Liver (tissue), 9 donors: Measurements from ENCODE around the gene ZNF592. TPM values are rescaled to one million over a fixed set of nuclear protein-coding genes. Genes with fewer than 3 reads are reported as not detected.

Experiments
- DNase-seq: peaks from one replicate; pipeline ENCODE4 v3.0.0-alpha.2; 2017; ENCODE audit warnings: low spot score
- H3K27ac ChIP-seq, 2 donors: one replicate each; pipeline ENCODE4 v1.7.0; 2013; ENCODE audit warnings: inconsistent platforms in 2 of 2, low read length in 2 of 2, control low read depth in 1 of 2, low read depth in 1 of 2, mild to moderate bottlenecking in 1 of 2
- H3K27me3 ChIP-seq, 4 donors: one replicate each; pipeline versions ENCODE4 v1.6.1 to v1.7.0; 2013; ENCODE audit warnings: low read length in 3 of 4, inconsistent platforms in 1 of 4, mild to moderate bottlenecking in 1 of 4, moderate library complexity in 1 of 4; ENCODE audit not compliant: control insufficient read depth in 4 of 4, insufficient read depth in 4 of 4
- H3K36me3 ChIP-seq, 4 donors: one replicate each; pipeline versions ENCODE4 v1.6.1 to v1.7.0; 2013; ENCODE audit warnings: low read length in 3 of 4, mild to moderate bottlenecking in 3 of 4, low read depth in 1 of 4, moderate library complexity in 1 of 4; ENCODE audit not compliant: control insufficient read depth in 4 of 4, insufficient read depth in 3 of 4
- H3K4me1 ChIP-seq, 4 donors: one replicate each; pipeline versions ENCODE4 v1.6.1 to v1.7.0; 2013; ENCODE audit warnings: low read length in 3 of 4, mild to moderate bottlenecking in 3 of 4, moderate library complexity in 1 of 4; ENCODE audit not compliant: control insufficient read depth in 4 of 4, insufficient read depth in 4 of 4
- H3K4me3 ChIP-seq, 3 donors: one replicate each; pipeline versions ENCODE4 v1.6.1 to v1.7.0; 2013; ENCODE audit warnings: low read length in 3 of 3, control low read depth in 1 of 3, low read depth in 1 of 3, mild to moderate bottlenecking in 1 of 3
- H3K9ac ChIP-seq, 2 donors: one replicate each; pipeline ENCODE4 v1.7.0; 2013; ENCODE audit warnings: low read length in 2 of 2, mild to moderate bottlenecking in 2 of 2, moderate library complexity in 2 of 2, control low read depth in 1 of 2, low read depth in 1 of 2
- H3K9me3 ChIP-seq, 4 donors: one replicate each; pipeline versions ENCODE4 v1.6.1 to v1.7.0; 2013; ENCODE audit warnings: low read length in 3 of 4; ENCODE audit not compliant: control insufficient read depth in 4 of 4
- EGR1 ChIP-seq, 2 donors: IDR thresholded peaks; 2 replicates each; pipeline ENCODE4 v1.6.1; 2016 to 2018; ENCODE audit warnings: antibody characterized with exemption in 2 of 2, low read depth in 2 of 2
- FOXA1 ChIP-seq: IDR thresholded peaks from 2 replicates; pipeline ENCODE4 v1.6.1; 2016; ENCODE audit warnings: antibody characterized with exemption
- FOXA2 ChIP-seq: IDR thresholded peaks from 2 replicates; pipeline ENCODE4 v1.6.1; 2016; ENCODE audit warnings: antibody characterized with exemption
- GABPA ChIP-seq, 2 donors: IDR thresholded peaks in 1 of 2; conservative IDR thresholded peaks in 1 of 2; 2 replicates each; pipeline ENCODE4 v1.6.1; 2016; ENCODE audit warnings: antibody characterized with exemption in 2 of 2, mild to moderate bottlenecking in 1 of 2, moderate library complexity in 1 of 2
- HNF4A ChIP-seq, 2 donors: conservative IDR thresholded peaks; 2 replicates each; pipeline ENCODE4 v1.6.1; 2016; ENCODE audit warnings: antibody characterized with exemption in 2 of 2, mild to moderate bottlenecking in 2 of 2
- HNF4G ChIP-seq: IDR thresholded peaks from 2 replicates; pipeline ENCODE4 v1.6.1; 2016; ENCODE audit warnings: antibody characterized with exemption
- JUND ChIP-seq, 2 donors: IDR thresholded peaks; 2 replicates each; pipeline ENCODE4 v1.6.1; 2016; ENCODE audit warnings: antibody characterized with exemption in 2 of 2
- NR2F2 ChIP-seq: IDR thresholded peaks from 2 replicates; pipeline ENCODE4 v1.6.1; 2016; ENCODE audit warnings: antibody characterized with exemption
- RAD21 ChIP-seq, 2 donors: IDR thresholded peaks; 2 replicates each; pipeline ENCODE4 v1.6.1; 2016; ENCODE audit warnings: antibody characterized with exemption in 2 of 2, mild to moderate bottlenecking in 2 of 2
- RXRA ChIP-seq, 2 donors: IDR thresholded peaks; 2 replicates each; pipeline ENCODE4 v1.6.1; 2017 to 2018; ENCODE audit warnings: antibody characterized with exemption in 2 of 2, mild to moderate bottlenecking in 1 of 2
- TAF1 ChIP-seq: conservative IDR thresholded peaks from 2 replicates; pipeline ENCODE4 v1.6.1; 2016; ENCODE audit warnings: antibody characterized with exemption, mild to moderate bottlenecking
- YY1 ChIP-seq: IDR thresholded peaks from 2 replicates; pipeline ENCODE4 v1.6.1; 2016; ENCODE audit warnings: antibody characterized with exemption, mild to moderate bottlenecking
- WGBS: extraction: QIAGEN DNeasy Blood & Tissue Kit; methylation state at CpG from one replicate; pipeline ENCODE4 v1.1.7; 2013; 5-methylcytosine and 5-hydroxymethylcytosine counted together
- polyA plus RNA-seq, 2 donors: library from polyadenylated mRNA; stranded (reverse) in 1 of 2; unstranded in 1 of 2; fragments of 200-250 nt in 1 of 2; fragments of >200 nt in 1 of 2; fragmentation: Nextera tagmentation in 1 of 2; extraction: Ambion mirVana in 1 of 2; gene quantifications; one replicate each; pipeline versions ENCODE4 v1.2.1 to v1.2.3, GENCODE V29; 2013 to 2015
- total RNA-seq, 2 donors: library from RNA; depleted of rRNA; stranded (reverse); fragments of >200 nt; gene quantifications; one replicate each; pipeline ENCODE4 v1.2.3, GENCODE V29; 2014
- TF ChIP-seq, protein P1 (sequence below): IDR thresholded peaks from 2 replicates; pipeline ENCODE4 v1.6.1; 2016; ENCODE audit warnings: antibody characterized with exemption
- TF ChIP-seq, protein P2 (sequence below): IDR thresholded peaks from 2 replicates; pipeline ENCODE4 v1.6.1; 2016; ENCODE audit warnings: antibody characterized with exemption
- TF ChIP-seq, protein P3 (sequence below): fragments of 150-350 bp; IDR thresholded peaks from 2 replicates; pipeline ENCODE4 v1.5.1; 2017; ENCODE audit warnings: improper control_type of control experiment, low read depth, low read length; ENCODE audit not compliant: missing input control
- TF ChIP-seq, protein P4 (sequence below): IDR thresholded peaks from 2 replicates; pipeline ENCODE4 v1.6.1; 2016; ENCODE audit warnings: antibody characterized with exemption
- TF ChIP-seq, protein P5 (sequence below): IDR thresholded peaks from 2 replicates; pipeline ENCODE4 v1.6.1; 2016; ENCODE audit warnings: antibody characterized with exemption, mild to moderate bottlenecking
- donor health status: healthy.
- donor health status: healthy.
- donor health status: healthy.
- donor health status: healthy.
- donor health status: healthy.

ZNF592 gene
- total and polyA plus RNA-seq, 4 donors = 4.4 to 10.6 (median 7.5) TPM

DNA sequence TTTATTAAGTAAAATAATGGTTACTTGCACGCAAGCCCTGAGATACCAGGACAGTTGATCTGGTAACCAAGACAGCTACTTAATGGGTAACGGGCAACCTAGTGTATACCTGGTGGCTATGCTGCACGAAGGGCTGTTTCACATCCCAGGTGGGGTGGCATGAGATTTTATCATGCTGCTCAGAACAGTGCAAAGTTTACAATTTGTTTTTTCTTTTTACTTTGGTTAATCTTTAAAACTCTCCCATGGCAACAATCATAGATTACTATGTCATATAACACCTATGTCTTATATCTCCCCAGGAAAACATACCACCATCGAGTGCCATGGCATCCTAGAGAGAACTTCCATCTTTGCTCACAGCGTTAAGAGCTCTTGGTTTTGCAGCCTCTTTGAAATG is 103.8 kb downstream of the ZNF592 start:
- no peak overlapping the region for H3K9ac ChIP-seq
- H3K4me1 ChIP-seq = peaks cover 0 to 10% (median 2%) of the 10 kb centered on the region in 4 donors
- WGBS = 77% methylated on average over 5 of the region's 5 CpGs
- no peaks in the 10 kb centered on the region for H3K27me3 ChIP-seq
- H3K9me3 ChIP-seq = no peaks in the 10 kb centered on the region
- no peak overlapping the region for H3K4me3 ChIP-seq
- TF ChIP-seq HNF4A (conservative IDR thresholded peaks at IDR 0.05) (peak in 1 of 2 donors; percentile 15), YY1 (no peak), NR2F2 (no peak)
- no peak for DNase-seq
- H3K27ac ChIP-seq = no peak overlapping the region
- H3K36me3 ChIP-seq = no peaks in the 10 kb centered on the region

DNA sequence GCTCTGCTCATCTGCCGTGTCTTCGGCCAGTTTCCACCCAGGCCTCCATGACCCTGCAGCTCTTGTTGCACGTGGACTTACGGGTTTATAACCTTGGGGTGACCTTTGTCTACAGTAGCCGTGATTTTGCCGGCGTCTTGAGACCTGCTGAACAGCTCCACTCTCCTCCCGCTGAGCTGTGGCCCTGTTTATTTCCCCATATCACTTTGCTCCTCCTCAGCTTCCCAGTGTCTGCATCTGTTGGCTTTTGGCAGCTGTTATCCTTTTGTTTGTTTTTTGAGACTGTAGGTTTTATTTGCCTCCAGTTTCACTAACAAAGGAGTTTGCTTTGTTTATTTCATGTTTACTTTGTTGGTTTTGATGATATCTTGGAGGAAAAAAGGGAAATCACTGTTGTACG is 106.7 kb downstream of the ZNF592 start:
- WGBS = 77% methylated on average over 9 of the region's 9 CpGs
- Histone ChIP-seq H3K4me1 (peaks cover 0 to 12% (median 2%) of the 10 kb centered on the region in 4 donors), H3K27me3 (no peaks in the 10 kb centered on the region), H3K4me3 (no peak overlapping the region), H3K9ac (no peak overlapping the region), H3K9me3 (no peaks in the 10 kb centered on the region), H3K36me3 (no peaks in the 10 kb centered on the region), H3K27ac (no peak overlapping the region)
- DNase-seq = no peak
- TF ChIP-seq YY1 = no peak
- TF ChIP-seq HNF4G = no peak
- TF ChIP-seq NR2F2 = no peak
- no peak for TF ChIP-seq FOXA1
- TF ChIP-seq, protein P1, sequence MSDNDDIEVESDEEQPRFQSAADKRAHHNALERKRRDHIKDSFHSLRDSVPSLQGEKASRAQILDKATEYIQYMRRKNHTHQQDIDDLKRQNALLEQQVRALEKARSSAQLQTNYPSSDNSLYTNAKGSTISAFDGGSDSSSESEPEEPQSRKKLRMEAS = no peak
- TF ChIP-seq JUND (IDR thresholded peaks at IDR 0.05) = no peak
- no peak for TF ChIP-seq HNF4A (conservative IDR thresholded peaks at IDR 0.05)
- TF ChIP-seq, protein P2, sequence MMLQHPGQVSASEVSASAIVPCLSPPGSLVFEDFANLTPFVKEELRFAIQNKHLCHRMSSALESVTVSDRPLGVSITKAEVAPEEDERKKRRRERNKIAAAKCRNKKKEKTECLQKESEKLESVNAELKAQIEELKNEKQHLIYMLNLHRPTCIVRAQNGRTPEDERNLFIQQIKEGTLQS = no peak
- TF ChIP-seq TAF1 = no peak
- TF ChIP-seq, protein P3, sequence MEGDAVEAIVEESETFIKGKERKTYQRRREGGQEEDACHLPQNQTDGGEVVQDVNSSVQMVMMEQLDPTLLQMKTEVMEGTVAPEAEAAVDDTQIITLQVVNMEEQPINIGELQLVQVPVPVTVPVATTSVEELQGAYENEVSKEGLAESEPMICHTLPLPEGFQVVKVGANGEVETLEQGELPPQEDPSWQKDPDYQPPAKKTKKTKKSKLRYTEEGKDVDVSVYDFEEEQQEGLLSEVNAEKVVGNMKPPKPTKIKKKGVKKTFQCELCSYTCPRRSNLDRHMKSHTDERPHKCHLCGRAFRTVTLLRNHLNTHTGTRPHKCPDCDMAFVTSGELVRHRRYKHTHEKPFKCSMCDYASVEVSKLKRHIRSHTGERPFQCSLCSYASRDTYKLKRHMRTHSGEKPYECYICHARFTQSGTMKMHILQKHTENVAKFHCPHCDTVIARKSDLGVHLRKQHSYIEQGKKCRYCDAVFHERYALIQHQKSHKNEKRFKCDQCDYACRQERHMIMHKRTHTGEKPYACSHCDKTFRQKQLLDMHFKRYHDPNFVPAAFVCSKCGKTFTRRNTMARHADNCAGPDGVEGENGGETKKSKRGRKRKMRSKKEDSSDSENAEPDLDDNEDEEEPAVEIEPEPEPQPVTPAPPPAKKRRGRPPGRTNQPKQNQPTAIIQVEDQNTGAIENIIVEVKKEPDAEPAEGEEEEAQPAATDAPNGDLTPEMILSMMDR = no peak
- no peak for TF ChIP-seq RXRA (IDR thresholded peaks at IDR 0.05)
- TF ChIP-seq EGR1 (IDR thresholded peaks at IDR 0.05; ENCODE audit: low read depth in 2 of 2) = no peak
- TF ChIP-seq RAD21 (IDR thresholded peaks at IDR 0.05) = no peak
- TF ChIP-seq GABPA (IDR thresholded peaks at IDR 0.05 in 1 of 2, conservative IDR thresholded peaks at IDR 0.05 in 1 of 2) = no peak

DNA sequence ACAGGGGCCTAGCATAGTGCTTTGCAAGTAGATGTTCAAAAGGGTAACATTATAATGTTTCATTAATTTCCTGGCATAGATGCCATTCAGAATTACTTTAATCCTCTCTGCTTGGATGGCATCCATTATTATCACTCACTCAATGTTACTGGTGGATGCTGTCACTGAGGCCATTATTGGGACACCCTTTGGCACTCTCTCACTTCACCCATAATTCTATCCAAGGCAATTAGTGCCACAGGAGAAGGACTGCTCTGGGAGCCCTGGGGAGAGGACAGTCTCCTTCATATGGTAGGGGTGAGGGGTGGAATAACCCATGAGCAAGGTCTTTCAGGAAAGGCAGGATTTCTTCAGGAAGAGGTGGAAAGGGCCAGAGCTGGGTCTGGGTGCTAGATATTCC is 107.4 kb downstream of the ZNF592 start:
- DNase-seq = no peak
- Histone ChIP-seq H3K9me3 (no peaks in the 10 kb centered on the region), H3K36me3 (no peaks in the 10 kb centered on the region), H3K9ac (no peak overlapping the region), H3K4me3 (no peak overlapping the region), H3K27ac (no peak overlapping the region), H3K4me1 (peaks cover 0 to 16% (median 2%) of the 10 kb centered on the region in 4 donors), H3K27me3 (no peaks in the 10 kb centered on the region)
- TF ChIP-seq FOXA2 (no peak), GABPA (IDR thresholded peaks at IDR 0.05 in 1 of 2, conservative IDR thresholded peaks at IDR 0.05 in 1 of 2) (no peak), FOXA1 (no peak), RAD21 (IDR thresholded peaks at IDR 0.05) (no peak), RXRA (IDR thresholded peaks at IDR 0.05) (no peak), NR2F2 (no peak), JUND (IDR thresholded peaks at IDR 0.05) (no peak)
- TF ChIP-seq, protein P4, sequence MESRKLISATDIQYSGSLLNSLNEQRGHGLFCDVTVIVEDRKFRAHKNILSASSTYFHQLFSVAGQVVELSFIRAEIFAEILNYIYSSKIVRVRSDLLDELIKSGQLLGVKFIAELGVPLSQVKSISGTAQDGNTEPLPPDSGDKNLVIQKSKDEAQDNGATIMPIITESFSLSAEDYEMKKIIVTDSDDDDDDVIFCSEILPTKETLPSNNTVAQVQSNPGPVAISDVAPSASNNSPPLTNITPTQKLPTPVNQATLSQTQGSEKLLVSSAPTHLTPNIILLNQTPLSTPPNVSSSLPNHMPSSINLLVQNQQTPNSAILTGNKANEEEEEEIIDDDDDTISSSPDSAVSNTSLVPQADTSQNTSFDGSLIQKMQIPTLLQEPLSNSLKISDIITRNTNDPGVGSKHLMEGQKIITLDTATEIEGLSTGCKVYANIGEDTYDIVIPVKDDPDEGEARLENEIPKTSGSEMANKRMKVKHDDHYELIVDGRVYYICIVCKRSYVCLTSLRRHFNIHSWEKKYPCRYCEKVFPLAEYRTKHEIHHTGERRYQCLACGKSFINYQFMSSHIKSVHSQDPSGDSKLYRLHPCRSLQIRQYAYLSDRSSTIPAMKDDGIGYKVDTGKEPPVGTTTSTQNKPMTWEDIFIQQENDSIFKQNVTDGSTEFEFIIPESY = no peak
- TF ChIP-seq, protein P3 = no peak
- TF ChIP-seq, protein P5, sequence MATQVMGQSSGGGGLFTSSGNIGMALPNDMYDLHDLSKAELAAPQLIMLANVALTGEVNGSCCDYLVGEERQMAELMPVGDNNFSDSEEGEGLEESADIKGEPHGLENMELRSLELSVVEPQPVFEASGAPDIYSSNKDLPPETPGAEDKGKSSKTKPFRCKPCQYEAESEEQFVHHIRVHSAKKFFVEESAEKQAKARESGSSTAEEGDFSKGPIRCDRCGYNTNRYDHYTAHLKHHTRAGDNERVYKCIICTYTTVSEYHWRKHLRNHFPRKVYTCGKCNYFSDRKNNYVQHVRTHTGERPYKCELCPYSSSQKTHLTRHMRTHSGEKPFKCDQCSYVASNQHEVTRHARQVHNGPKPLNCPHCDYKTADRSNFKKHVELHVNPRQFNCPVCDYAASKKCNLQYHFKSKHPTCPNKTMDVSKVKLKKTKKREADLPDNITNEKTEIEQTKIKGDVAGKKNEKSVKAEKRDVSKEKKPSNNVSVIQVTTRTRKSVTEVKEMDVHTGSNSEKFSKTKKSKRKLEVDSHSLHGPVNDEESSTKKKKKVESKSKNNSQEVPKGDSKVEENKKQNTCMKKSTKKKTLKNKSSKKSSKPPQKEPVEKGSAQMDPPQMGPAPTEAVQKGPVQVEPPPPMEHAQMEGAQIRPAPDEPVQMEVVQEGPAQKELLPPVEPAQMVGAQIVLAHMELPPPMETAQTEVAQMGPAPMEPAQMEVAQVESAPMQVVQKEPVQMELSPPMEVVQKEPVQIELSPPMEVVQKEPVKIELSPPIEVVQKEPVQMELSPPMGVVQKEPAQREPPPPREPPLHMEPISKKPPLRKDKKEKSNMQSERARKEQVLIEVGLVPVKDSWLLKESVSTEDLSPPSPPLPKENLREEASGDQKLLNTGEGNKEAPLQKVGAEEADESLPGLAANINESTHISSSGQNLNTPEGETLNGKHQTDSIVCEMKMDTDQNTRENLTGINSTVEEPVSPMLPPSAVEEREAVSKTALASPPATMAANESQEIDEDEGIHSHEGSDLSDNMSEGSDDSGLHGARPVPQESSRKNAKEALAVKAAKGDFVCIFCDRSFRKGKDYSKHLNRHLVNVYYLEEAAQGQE = no peak
- TF ChIP-seq, protein P2 = no peak
